CD4-positive, alpha-beta T cell (primary cell): ENCODE measurements around the gene TAGLN3. TPM values are rescaled to one million over a fixed set of nuclear protein-coding genes. Genes with fewer than 3 reads are reported as not detected.

Source experiments
- ATAC-seq: fragments of 200-7000 bp; cut with Tn5 transposase; one replicate; pipeline ENCODE4 v1.10.0; 2022; ENCODE audit warnings: mild to moderate bottlenecking; ENCODE audit not compliant: poor library complexity
- CTCF ChIA-PET: fragments of 350-600 bp; sonication (Branson Sonifier 250); formaldehyde crosslinking; loops from one replicate; lab custom pipeline; 2021; ENCODE audit warnings: antibody characterized with exemption, inconsistent platforms; lab: Charles Lee
- POLR2A ChIA-PET: fragments of 350-600 bp; sonication (Branson Sonifier 250); formaldehyde crosslinking; loops from one replicate; lab custom pipeline; 2021; ENCODE audit warnings: antibody characterized with exemption, inconsistent platforms; lab: Charles Lee
- DNase-seq, 14 experiments: peaks; one replicate each; pipeline ENCODE4 v3.0.0-alpha.2; 2013 to 2020; ENCODE audit warnings: mixed read lengths in 2 of 14
- H3K27ac ChIP-seq, 2 donors: one replicate each; pipeline versions ENCODE4 v1.5.1 to v1.7.0; 2013; ENCODE audit warnings: low read length in 2 of 2, low read depth in 1 of 2, mild to moderate bottlenecking in 1 of 2
- H3K27me3 ChIP-seq, 2 experiments: 1 replicate in 1 of 2; 2 replicates in 1 of 2; pipeline versions ENCODE4 v1.6.1 to v1.7.0; 2013; ENCODE audit warnings: low read length in 2 of 2, control low read depth in 1 of 2, mild to moderate bottlenecking in 1 of 2, moderate library complexity in 1 of 2; ENCODE audit not compliant: insufficient read depth in 2 of 2, control insufficient read depth in 1 of 2
- H3K36me3 ChIP-seq: one replicate; pipeline ENCODE4 v1.6.1; 2013; ENCODE audit warnings: low read length, control low read depth; ENCODE audit not compliant: insufficient read depth
- H3K4me1 ChIP-seq: one replicate; pipeline ENCODE4 v1.6.1; 2013; ENCODE audit warnings: low read length, control low read depth; ENCODE audit not compliant: insufficient read depth
- H3K4me3 ChIP-seq: one replicate; pipeline ENCODE4 v1.5.1; 2013; ENCODE audit warnings: mild to moderate bottlenecking, low read length, moderate library complexity
- H3K9me3 ChIP-seq, 2 experiments: 1 replicate in 1 of 2; 2 replicates in 1 of 2; pipeline versions ENCODE4 v1.6.1 to v1.7.0; 2013; ENCODE audit warnings: low read length in 2 of 2, mild to moderate bottlenecking in 2 of 2, control low read depth in 1 of 2, moderate library complexity in 1 of 2; ENCODE audit not compliant: control insufficient read depth in 1 of 2, insufficient read depth in 1 of 2
- H3K27ac Mint-ChIP-seq: one replicate; pipeline ENCODE4 v1.8.0; 2020; ENCODE audit warnings: mixed read lengths
- H3K27me3 Mint-ChIP-seq: one replicate; pipeline ENCODE4 v1.8.0; 2021; ENCODE audit warnings: mixed read lengths
- H3K36me3 Mint-ChIP-seq: one replicate; pipeline ENCODE4 v1.8.0; 2021; ENCODE audit warnings: low read depth, mixed read lengths
- H3K4me1 Mint-ChIP-seq: one replicate; pipeline ENCODE4 v1.8.0; 2021; ENCODE audit warnings: low read depth, mixed read lengths
- H3K4me3 Mint-ChIP-seq: one replicate; pipeline ENCODE4 v1.8.0; 2020; ENCODE audit warnings: mild to moderate bottlenecking, mixed read lengths
- H3K9me3 Mint-ChIP-seq: one replicate; pipeline ENCODE4 v1.8.0; 2020; ENCODE audit warnings: mixed read lengths
- CTCF ChIP-seq: fragments of 200-600 bp; IDR thresholded peaks from one replicate; pipeline ENCODE4 v1.8.0; 2022; ENCODE audit warnings: antibody characterized with exemption, mild to moderate bottlenecking
- intact Hi-C, 2 experiments: fragments of 100-400 bp; cut with DNase I in 1 of 2; cut with micrococcal nuclease in 1 of 2; formaldehyde crosslinking; loops; one replicate each; pipeline versions ENCODE4 v1.15.1 to v1.9.0; 2023 to 2025; cut with DNase I, micrococcal nuclease
- total RNA-seq, 174 experiments: library from RNA in 2 of 174; stranded (reverse) in 2 of 174; gene quantifications; one replicate each; pipeline ENCODE4 v1.2.3 and lab custom pipeline; 2021 to 2026

TAGLN3 gene
- total RNA-seq, 2 experiments from 2014 or later = 0.28 TPM; not detected in 1

GRCh38 chr3:111952086-111952485, 46.6 kb upstream of the TAGLN3 start:
- Histone ChIP-seq H3K4me3 (no peak overlapping the region), H3K36me3 (no peaks in the 10 kb centered on the region), H3K27me3 (no peaks in the 10 kb centered on the region), H3K27ac (no peak overlapping the region), H3K4me1 (no peaks in the 10 kb centered on the region), H3K9me3 (no peaks in the 10 kb centered on the region)
- ATAC-seq (no peak), DNase-seq (no peak)
- Mint-ChIP-seq H3K4me1 (no peaks in the 10 kb centered on the region), H3K9me3 (no peaks in the 10 kb centered on the region), H3K27me3 (no peaks in the 10 kb centered on the region), H3K27ac (no peak overlapping the region), H3K36me3 (no peaks in the 10 kb centered on the region), H3K4me3 (no peak overlapping the region)
- ChIA-PET POLR2A (no interaction called here), CTCF (no interaction called here)
- intact Hi-C loops = no loop called here
- no peak for TF ChIP-seq CTCF

- Mint-ChIP-seq H3K27me3 (no peaks in the 10 kb centered on the region), H3K9me3 (no peaks in the 10 kb centered on the region), H3K4me3 (no peak overlapping the region), H3K27ac (no peak overlapping the region), H3K36me3 (no peaks in the 10 kb centered on the region), H3K4me1 (no peaks in the 10 kb centered on the region)
- Histone ChIP-seq H3K27ac (no peak overlapping the region), H3K4me1 (no peaks in the 10 kb centered on the region), H3K4me3 (no peak overlapping the region), H3K27me3 (no peaks in the 10 kb centered on the region), H3K9me3 (no peaks in the 10 kb centered on the region), H3K36me3 (no peaks in the 10 kb centered on the region)
- intact Hi-C loops = no loop called here
- ATAC-seq (no peak), DNase-seq (no peak)
- CTCF ChIA-PET = interaction anchor here (2.0 kb wide), 1 partner anchor 15 kb away, joined by 7 read pairs; no protein-coding TSS in a partner anchor
- no peak for TF ChIP-seq CTCF
- POLR2A ChIA-PET = no interaction called here
These were observed 45.8 kb upstream of the TAGLN3 start for GRCh38 chr3:111952866-111953450.

- Mint-ChIP-seq H3K4me3 (no peak overlapping the region), H3K4me1 (no peaks in the 10 kb centered on the region), H3K27ac (no peak overlapping the region), H3K36me3 (no peaks in the 10 kb centered on the region), H3K27me3 (no peaks in the 10 kb centered on the region), H3K9me3 (no peaks in the 10 kb centered on the region)
- CTCF ChIA-PET = interaction anchor here (1.0 to 2.0 kb wide), 2 partner anchors 13 to 59 kb away, joined by 3 to 7 read pairs; no protein-coding TSS in a partner anchor
- Histone ChIP-seq H3K4me3 (no peak overlapping the region), H3K36me3 (no peaks in the 10 kb centered on the region), H3K4me1 (no peaks in the 10 kb centered on the region), H3K27ac (no peak overlapping the region), H3K27me3 (no peaks in the 10 kb centered on the region), H3K9me3 (no peaks in the 10 kb centered on the region)
- POLR2A ChIA-PET = no interaction called here
- intact Hi-C loops = no loop called here
- ATAC-seq (no peak), DNase-seq (no peak)
- TF ChIP-seq CTCF = no peak
These were observed 44.3 kb upstream of the TAGLN3 start for GRCh38 chr3:111954228-111954990.
